PC-3 (cell line): Measurements from ENCODE around the gene FPR2.

ENCODE experiments used
- EZH2 ChIP-seq: fragments of 300-600 bp; sonication (generic); IDR thresholded peaks from one replicate; pipeline ENCODE4 v1.6.1; 2017; ENCODE audit warnings: antibody characterized with exemption, mild to moderate bottlenecking, low read length; ENCODE audit not compliant: unreplicated experiment
- TF ChIP-seq, protein P1 (sequence below): fragments of 300-600 bp; sonication (generic); conservative IDR thresholded peaks from 2 replicates; pipeline ENCODE4 v1.5.1; 2017; ENCODE audit warnings: antibody characterized with exemption, low read depth, mild to moderate bottlenecking, low read length

DNA sequence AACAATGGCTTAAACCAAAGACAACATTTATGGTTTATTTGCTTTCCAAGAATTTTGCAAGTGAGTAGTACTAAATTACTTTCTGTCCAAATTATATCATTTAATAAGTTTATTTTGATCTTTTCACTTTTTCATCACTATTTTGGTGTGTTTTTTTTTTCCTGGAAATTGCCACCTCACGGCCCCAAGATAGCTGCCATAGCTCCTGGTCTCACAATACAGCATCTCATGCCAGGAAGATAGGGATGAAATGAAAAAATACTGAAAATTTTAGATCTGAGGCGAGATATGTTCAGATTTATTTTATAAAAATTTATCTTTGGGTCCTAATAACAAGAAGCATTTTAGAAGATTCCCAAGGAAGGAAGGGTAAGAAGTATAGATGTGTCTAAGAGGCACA, 27.0 kb downstream of the FPR2 start:
- TF ChIP-seq, protein P1, sequence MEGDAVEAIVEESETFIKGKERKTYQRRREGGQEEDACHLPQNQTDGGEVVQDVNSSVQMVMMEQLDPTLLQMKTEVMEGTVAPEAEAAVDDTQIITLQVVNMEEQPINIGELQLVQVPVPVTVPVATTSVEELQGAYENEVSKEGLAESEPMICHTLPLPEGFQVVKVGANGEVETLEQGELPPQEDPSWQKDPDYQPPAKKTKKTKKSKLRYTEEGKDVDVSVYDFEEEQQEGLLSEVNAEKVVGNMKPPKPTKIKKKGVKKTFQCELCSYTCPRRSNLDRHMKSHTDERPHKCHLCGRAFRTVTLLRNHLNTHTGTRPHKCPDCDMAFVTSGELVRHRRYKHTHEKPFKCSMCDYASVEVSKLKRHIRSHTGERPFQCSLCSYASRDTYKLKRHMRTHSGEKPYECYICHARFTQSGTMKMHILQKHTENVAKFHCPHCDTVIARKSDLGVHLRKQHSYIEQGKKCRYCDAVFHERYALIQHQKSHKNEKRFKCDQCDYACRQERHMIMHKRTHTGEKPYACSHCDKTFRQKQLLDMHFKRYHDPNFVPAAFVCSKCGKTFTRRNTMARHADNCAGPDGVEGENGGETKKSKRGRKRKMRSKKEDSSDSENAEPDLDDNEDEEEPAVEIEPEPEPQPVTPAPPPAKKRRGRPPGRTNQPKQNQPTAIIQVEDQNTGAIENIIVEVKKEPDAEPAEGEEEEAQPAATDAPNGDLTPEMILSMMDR: no peak
- no peak for TF ChIP-seq EZH2
